GM18508 (cell line): ENCODE results near the gene MICAL3.

Experiments
- ATAC-seq: cut with Tn5 transposase; IDR thresholded peaks from one replicate; pipeline ENCODE4 v1.9.1; 2021; ENCODE audit warnings: moderate number of reproducible peaks; ENCODE audit not compliant: insufficient read depth, unreplicated experiment

Gene MICAL3

DNA sequence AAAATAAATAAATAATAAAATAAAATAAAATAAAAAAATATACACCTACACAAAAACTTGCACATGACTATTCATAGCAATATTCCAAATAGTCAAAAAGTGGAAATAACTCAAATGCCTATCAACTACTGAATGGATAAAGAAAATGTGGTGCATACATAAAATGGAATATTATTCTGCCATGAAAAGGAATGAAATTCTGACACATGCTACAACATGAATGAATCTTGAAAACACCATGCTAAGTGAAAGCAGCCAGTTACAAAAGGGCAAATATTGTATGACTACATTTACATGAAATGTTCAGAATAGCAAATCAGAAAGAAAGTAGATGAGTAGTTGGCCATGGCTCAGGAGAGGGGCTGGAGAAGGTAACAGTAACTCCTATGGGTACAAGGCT is 46.3 kb downstream of the MICAL3 start:
- no peak for ATAC-seq

DNA sequence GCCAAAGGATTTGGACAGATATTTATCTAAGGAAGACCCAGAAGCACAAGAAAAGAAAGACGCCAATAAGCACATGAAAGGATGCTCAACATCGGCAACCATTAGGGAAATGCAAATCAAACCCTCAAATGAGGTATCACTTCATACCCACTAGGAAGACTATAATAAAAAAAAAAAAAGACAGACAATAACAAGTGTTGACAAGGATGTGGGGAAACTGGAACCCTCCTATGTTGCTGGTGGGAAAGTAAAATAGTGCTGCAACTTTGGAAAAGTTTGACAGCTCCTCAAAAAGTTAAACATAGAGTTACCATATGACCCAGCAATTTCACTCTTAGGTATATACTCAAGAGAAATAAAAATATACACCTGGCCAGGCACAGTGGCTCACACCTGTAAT is 47.0 kb downstream of the MICAL3 start:
- no peak for ATAC-seq

DNA sequence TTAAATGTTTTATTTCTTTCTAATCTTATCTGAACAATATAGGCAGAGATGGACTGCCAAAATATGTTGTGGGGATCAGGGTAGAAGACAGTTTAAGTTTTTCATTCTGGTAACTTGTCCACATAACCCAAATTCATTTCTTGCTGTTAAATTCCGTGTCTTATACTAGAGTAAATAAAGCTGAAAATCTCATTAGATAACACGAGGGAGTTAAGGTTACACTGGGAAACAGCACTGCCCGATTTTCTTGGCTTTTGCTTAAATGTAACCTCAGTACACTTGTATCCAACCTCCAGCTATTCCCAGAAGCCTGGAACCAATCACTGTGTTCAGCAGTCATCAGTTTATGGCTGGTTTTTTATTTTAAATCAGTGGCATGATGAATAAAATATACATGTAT is 48.2 kb downstream of the MICAL3 start:
- no peak for ATAC-seq

DNA sequence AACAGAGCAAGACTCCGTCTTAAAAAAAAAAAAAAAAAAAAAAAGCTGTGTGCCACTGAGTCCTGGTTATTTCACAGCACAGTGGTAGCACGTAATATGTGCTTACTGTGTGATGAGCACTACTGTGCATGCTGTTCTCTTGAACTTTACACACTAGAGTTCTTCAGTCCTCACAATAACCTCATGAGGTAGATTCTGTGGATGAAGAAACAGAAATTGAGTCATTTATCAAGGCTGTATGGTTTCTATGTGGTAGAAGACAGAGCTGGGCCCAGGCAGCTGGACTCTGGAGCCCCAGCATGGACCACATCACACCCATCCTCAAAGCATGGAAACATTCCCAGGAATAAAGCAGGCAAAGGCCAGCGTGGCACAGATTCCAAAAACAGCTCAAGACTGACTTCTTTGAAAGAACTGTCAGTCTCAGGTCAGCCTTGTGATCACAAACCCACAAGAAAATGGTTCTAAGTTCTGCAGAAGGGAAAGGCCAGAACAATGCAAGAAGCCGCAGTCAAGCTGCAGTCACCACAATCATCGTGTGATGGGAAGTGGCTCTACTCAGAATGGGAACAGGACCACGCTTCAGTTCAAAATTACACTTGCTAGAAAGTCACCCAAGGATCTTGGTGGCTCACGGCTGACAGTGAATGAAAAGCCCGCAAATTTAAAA is 49.5 kb downstream of the MICAL3 start:
- ATAC-seq: no peak

DNA sequence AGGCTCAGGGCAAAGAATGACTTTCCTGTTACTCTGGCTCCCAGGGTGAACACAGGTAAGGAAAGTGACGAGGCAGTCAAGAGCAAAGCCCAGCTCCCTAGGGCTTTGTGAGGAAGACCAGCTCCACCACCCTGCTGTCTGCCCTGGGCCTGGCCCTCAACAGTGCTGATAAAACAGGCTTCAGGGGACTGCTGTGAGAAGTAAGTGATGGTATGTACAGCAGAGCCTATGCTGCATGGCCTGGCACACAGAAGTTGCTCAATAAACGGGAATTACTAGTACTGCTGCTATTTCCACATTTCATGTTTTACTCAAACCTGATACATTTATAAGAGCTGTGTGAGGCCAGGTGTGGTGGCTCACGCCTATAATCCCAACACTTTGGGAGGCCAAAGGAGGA is 50.3 kb downstream of the MICAL3 start:
- ATAC-seq: no peak

DNA sequence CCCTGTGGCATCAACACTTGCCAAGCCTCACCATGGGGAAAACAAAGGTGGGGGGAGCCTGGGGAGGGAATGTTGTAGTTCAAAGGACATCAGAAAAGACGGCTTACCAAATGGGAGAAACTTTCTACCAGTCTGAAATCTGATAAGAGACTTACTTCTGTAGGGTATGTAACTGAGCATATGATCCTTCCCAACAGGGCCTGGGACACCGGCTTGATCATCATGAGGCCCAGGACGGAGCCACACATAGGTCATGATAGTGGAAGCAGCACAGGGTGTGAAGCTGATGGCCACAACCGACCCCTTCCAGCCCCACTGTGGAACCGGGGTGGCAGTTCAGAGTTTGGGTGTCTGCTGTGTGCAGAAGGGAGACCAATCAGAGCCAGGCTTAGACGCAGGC is 51.1 kb downstream of the MICAL3 start:
- no peak for ATAC-seq

DNA sequence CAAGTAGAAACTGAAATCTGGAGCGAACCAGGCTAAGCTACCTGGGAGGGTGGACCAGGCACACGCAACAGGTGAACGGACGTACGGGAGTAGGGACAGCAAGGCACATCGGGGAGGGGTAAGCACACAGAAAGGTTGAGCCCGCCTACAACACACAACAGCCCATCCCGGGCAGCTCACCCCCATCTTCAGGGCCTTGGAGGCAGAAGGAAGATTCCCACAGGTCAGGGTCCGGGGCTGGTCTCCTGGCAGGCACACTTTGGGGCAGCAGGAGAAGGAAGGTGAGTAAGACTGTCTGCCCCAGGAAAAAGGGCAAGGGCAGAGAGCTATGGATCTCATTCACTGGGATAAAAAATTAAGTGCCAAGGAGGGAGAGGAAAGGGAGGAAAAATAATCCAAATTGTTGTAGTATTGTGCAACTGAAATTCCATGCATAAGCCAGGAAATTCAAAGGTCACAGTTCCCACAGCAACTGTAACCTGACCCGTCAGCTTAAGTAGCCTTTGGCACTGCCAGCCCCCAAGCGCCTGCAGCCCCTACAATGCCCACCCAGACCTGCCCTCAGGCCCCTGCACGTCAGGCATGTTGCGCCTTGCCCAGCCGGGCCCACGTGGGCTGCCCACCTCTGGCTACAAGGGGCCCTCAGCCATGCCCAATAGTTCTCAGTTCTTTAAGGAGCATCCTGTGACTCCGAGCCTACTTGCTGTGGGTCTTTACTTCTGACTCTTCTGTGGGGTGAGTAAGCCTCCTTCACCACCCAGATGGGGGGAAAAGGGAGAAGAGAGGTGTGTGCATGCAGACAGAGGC is 51.8 kb downstream of the MICAL3 start:
- no peak for ATAC-seq

DNA sequence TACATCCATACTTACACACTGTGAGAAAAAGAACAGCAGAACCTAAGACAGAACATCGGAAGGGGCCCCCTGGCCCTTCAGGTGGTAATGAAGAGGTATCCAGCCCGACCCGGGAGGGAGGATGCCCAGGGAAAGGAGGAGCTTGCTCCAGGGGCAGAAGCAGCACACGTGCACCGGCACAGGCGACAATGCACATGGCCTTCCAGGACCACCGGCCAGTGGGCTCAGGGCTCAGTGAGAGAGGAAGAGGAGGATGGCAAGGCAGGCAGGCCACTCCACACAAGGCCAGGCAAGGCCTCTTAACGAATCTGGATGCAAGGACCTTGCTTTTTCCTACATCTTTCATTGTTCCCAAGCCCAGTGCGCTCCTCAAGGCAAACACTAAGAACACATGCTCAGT is 52.6 kb downstream of the MICAL3 start:
- ATAC-seq: no peak

DNA sequence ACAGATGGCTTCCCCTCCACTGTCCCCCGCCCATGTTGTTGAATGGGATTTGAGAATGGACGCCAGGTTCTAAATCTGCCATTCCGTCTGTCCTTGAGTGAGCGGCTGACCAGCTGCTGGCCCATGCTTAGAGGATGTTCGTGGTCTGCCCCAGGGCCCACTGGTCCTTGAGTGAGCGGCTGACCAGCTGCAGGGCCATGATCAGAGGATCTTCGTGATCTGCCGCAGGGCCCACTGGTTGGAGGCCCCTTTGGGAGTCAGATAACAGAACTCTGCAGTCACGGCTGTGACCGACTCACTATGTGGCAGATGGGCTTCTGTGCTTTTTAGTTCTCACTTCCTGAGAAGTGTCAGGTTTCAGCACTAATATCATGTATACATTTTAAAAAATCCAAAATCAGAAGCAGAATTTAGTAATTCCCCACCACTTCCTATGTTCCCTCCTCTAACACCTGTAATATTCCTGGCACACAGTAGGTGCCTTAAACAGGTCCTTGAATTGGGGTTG is 54.1 kb downstream of the MICAL3 start:
- ATAC-seq: no peak

DNA sequence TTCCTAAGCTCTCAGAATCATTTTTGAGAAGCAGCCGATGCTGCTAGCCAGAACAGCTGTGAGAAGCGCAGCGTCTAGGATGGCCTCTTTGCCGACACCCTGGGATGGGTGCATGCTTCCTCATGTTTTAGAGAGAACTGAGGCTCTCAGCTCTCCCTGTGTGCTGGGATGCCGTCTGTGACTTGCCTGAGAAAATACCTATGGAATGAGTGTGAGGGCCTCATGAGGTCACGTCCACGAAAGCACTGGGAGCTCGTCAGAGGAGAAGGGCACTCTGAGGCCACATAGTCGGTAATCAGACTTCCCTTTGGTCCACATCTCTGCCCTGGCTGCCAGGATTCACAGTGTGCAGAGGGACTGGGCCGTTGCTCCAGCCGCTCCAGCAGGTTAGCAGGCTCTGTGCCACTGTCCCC is 54.7 kb downstream of the MICAL3 start:
- no peak for ATAC-seq

DNA sequence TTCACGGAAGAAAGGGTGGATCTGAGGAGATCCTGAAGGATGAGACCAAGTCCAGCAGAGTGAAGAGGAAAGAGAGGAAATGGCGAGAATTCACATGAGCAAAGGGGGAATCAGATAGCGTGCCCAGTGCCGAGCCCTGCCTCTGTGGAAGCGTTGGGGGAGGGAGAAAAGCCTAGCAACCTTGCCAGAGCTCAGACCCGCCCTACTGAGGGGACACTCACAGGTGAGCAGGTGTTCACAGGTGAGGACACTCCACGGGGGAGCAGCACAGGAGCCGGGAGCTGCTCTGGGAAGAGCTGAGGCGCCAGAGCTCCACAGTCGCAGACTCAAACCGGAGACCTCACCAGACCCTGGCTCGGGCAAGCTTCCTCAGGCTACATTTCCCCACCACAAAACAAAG is 56.2 kb downstream of the MICAL3 start:
- ATAC-seq: no peak

DNA sequence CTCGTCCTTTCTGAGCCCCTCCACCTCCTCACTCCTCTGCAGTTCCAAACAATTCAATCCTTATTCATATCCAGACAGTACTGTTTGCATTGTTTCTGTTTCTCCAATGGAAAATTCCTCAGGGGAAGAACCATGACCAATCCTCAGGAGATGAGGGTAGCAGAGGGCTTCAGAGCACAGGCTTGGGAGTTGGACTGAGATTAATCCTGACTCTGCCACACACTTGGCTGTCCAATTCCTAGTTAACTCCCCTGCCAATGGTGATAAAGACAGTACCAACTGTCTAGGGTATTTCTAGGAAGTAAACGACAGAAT is 58.0 kb downstream of the MICAL3 start:
- no peak for ATAC-seq

DNA sequence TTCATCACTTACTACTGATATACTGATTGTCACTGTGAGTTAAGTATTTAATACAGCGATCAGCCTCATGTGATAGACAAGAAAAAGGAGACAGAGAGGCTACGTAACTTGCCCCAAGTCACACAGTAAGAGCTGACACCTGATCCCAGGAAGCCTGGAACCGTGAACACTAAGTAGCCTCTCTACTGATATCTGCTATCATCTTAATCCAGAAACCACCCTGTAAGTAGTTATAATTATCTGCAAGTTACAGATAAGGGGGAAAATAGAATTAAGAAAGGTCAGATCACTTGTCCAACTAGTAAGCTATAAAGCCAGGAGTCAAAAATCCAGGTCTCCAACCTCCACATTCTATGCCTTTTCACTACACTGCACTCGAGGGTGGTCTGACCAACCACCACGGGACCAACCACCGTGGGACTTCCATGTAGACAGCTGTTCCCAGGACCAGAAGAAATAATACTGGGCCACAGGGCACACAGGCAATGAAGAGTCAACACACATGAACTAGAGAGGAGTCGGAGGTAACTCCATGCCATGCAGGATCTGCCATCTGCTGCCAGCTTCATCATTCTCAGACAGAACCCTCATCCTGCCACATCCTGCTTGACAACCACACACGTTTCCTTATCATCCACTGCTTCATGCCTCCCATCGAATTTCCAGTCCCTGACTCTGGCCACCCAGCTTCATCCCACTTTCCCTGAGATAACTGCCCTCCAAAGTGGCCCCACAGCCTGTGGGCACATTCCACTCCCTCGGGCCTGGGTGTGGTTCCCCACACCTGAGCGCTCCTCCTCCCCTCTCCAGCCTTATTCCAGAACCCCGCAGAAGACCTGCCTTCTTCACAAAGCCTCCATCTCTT is 58.6 kb downstream of the MICAL3 start:
- ATAC-seq: no peak

DNA sequence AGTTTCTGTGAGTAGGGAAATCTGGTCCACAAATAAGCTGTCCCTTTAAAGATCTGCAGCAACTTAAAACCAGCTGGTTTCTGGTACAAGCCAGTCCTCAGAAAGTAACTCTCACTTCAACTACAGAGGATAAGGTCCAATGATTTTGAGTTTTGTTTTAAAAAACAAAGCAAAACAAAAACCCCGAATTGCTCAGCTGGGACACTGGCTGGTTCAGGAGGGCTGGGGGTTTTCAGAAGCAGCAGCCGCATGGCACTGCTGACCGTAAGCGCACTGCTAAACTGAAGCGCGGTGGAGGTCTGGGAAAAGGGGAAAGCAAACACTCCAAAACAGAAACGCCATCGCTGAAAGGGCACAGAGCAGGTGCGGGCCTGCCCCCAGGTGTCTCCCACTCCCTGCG is 59.7 kb downstream of the MICAL3 start:
- ATAC-seq: peak; percentile 87

DNA sequence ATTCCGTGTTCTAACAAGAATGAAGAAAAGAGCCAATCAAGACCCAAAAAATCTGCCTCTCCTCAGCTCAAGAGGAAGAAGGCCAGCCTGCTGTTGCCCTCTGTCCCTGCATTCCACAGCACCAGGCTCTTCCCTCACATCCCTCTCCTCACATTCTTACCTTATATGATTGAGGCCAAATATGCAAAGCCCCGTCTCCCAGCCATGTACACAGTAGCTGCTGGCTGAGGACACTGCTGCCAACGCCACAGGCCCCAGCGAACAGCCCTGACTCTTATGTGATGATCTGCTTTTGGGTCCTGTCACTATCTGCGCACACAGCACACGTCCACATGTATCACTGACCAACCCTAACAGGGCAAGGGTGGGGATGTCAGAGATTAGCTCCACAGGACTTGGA is 60.2 kb downstream of the MICAL3 start:
- no peak for ATAC-seq

DNA sequence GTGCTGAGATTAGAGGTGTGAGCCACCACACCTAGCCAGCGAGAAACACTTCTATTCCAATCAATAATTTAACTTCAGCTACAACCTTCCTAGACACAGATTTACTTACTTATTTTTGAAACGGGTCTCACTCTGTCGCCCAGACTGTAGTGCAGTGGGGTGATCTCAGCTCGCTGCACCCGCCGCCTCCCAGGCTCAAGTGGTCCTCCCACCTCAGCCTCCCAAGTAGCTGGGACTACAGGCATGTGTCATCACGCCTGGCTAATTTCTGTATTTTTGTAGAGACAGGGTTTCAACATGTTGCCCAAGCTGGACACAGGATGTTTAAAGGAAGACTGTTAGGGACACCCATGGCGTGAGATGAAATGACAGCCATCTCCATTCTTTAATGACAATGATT is 61.3 kb downstream of the MICAL3 start:
- no peak for ATAC-seq

DNA sequence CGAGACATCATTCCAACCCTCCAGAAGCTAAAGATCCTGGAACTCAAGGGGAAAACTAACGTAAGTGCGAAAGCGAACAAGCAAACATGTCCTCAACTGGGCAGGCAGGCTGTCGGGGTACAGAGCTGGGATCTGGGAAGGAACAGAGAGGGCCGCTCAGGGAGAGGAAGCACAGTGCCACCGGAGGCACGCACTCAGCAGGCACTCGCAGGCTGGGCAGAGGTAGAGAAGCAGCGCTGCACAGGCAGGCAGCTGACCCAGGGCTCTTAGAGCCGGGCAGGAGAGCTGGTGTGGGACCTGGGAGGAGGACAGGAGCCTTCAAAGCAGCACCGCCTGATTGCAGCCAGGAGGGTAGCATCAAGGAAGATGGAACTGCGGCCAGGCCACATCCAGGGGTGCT is 62.2 kb downstream of the MICAL3 start:
- ATAC-seq: no peak

DNA sequence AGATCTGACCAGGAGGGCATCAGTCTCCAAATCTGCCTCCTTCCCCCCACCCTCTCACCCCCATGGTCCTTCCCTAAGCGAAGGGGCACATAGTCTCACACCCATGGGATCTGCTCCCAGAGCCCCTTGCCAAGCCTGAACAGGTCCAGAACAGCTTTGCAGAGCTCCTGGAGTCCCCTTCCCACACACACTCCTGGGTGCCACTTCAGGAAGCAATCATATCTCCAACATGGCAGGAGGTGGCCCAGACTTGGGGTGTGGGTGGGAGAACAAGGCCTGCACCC is 63.0 kb downstream of the MICAL3 start:
- ATAC-seq: no peak

DNA sequence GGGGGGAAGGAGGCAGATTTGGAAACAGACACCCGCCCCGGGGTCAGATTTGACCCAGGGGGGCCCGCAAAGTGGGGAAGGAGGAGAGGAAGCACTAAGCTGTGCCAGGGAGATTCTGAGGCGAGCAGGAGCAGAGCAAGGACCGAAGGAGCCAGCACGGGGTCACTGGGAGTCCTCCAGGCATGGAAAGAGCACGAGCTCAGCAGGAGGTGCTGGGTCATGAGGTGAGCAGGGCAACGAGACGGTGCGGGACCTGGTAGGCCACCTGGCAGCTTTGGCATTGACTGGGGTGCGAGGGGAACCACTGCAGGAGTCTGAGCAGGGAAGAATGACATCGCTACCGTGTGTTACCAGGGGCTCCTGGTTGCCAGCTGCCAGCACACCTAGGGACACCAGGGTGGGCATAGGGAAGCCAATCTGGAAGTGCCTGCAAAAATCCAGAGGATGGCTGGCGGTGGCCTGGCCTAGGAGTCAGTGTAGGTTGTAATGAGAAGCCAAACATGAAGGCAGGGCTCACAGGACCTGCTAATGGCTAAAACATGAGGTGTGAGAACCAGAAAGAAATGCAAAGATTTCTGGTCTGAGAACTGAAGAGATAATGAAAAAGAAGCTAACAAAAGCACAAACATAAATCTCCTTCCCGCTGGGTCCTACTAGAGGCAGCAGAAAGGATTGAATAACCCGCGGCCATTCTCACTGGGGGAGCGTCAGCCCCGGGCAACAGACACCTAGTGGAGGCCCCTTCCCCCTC is 63.5 kb downstream of the MICAL3 start:
- no peak for ATAC-seq

DNA sequence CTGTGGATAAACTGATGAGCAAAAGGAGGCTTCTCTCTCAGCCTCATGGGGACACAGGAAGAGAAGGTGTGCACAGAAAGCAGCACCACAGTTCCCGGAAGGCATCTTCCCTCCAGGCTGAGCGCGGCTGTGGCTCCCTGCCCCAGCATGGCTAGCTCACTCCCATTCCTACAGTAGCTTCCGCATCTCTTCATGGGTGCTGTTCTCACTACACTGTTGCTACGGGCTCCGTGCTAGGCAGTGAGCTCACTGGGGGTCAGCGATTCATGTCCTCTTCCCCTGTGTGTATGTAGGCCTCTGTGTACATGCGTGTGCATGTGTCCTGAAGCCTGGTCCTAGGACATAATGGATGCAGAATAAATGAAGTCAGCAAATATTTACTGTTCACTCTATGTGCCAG is 64.3 kb downstream of the MICAL3 start:
- no peak for ATAC-seq

DNA sequence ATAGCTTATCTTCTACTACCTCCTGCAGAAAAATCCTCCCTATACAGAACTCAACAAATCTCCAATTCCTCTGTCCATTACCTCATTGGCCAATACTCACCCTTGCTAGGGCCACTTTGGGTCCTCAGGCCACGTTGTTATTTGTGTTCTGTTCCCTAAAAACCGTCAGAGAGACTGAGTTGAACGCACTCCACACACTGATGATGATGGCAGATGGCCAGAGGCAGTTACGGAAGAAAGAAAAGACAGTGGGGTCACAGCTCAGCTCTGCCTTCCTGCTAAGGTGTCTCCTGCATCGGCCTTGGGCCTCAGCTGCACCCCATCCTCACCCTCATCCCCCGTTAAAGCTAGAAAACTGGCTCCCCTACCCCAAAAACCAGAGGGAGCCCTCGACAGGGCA is 66.2 kb downstream of the MICAL3 start:
- ATAC-seq: no peak
